NCI-H460 (cell line): ENCODE data around the gene CALR3. TPM values are rescaled to one million over a fixed set of nuclear protein-coding genes. Genes with fewer than 3 reads are reported as not detected.
"Not testable (repeated sequence)": the region's sequence is repeated elsewhere in the genome, so short reads cannot be mapped to it uniquely, and the experiment has no call there.

Source experiments
- DNase-seq: peaks from one replicate; pipeline ENCODE4 v3.0.0-alpha.2; 2016; ENCODE audit warnings: low read depth; ENCODE audit errors: extremely low read depth
- total RNA-seq: library from RNA; depleted of rRNA; stranded (reverse); fragments of >200 nt; shearing (Covaris generic); gene quantifications from 2 replicates; pipeline ENCODE4 v1.2.3, GENCODE V29; 2014

CALR3 gene
- total RNA-seq, 1 experiment from 2014 or later, result not detected

DNA sequence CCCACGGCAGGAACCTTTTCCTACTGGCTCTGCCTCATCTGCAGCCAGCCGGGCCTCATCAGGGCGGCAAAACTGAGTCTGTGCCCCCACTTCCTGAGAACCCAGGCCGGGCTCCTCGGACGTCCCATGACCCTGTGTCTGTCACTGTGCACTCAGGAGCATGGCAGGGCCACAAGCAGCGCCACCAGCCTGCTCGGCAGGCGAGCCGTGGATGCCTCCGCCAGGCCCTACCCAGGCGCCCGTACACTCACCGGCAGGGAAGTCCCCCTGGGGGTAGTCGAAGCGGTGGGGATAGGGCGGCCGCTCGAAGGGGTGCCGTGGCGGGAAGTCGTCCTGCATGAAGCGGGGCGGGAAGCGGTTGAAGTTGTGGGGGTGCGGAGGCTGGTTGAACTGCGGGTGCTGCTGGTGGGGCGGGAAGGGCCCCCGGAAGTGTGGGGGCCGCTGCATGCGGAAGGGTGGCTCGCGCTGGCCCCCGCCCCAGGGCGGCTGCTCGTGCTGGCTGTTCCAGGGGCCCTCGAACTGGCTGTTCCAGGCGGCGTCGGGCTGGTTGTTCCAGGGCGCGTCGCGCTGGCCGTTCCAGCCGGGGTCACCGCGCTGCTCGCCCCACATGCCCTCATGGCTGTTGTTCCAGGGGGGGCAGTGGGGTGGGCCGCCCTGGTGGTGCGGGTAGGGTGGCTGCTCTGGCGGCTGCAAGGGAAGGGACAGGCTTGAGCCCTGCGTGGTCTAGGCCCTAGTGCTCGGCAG is 29.2 kb upstream of the CALR3 start:
- no peak for DNase-seq

DNA sequence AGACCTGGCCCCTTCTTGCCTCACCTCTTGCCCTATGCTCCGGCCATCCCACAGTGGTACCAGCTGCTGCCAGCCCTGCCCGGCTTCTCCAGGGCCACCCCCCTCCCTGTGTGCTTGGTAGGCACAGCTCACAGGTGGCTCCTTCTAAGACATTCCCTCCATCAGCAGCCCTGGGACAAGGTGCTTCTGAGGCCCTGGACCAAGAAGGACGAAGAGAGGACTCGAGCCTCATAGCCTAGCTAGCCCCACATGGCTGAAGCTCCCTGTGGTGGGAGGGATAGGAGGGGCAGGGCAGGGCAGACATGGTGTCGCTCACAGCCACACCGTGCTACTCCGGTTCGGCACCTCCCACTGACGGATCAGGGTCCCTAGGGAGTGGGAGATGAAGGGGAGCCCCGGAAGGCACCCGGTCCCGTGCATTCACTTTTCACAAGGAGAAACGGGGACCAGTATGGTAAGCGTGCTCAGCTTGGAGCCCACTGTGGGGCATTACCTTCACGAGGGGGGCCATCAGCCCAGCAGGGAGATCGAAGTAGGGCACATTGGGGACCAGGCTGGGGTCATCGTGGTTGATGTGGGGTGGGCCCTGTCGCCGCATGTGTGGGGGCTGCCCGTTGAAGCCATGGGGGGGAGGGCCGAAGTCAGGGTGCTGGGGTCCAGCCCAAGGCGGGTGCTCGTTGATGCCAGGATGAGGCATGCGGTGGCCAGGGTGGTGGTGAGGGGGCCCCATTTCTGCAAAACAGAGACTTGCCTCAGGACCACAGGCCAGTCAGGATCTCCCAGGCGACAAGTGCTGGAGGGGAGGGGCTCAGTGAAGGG is 26.8 kb upstream of the CALR3 start:
- DNase-seq, result no peak

DNA sequence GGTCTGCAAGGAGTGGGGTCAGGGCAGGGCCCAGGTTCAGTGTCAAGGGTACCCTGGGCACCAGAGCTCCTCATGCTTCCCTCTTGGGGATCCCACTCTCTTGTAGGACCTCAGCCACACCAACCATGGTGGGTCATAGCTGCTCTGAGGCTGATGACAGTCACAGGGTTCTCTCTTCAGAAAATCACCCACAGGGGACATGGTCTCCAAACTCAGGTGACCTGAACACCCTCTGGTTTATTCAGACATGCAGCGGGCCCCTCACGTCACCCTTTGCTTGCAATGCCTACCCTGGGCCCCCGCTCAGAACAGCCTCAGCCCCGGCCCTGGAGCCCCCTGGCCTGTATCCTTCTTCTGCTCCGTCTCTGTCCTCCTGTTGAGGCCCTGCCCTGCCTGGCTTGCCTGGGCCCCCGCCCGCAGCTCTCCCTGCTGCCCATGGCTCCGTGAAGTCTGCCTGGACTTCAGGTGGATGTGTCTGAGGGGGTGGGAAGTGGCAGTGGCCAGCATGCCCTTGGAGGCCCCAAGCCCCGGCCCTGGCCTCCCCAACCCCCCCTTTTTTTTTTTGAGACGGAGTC is 25.8 kb upstream of the CALR3 start:
- DNase-seq, result no peak

DNA sequence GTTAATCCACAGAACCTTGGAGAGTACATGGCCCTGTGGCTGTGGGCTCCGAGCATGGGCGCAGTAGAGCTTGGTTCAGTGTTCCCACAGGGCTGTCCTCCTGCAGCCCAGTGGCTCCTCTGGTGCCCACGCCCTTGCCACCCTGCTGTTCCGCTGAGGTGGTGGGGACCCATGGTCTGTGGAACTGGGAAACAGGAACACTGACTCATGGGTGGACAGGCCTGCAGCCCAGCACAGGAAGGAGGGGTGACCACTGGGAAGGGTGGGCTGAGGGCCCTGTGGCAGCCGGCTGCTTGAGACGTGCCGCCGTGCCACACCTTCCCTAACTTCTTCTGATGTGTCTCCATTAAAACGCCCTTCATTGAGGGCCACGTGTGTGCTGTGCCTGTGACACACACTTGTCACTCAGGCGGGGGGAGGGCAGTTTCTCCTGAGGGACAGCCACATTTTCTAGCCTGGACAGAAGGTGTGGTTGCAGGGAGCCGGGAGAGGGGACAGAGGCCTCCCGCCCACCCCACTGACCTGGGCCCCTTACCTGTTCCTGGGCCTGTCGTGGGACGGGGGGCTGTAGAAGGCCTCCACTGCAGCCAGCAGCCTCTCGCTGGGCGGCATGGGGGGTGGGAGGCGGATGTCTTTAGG is 25.1 kb upstream of the CALR3 start:
- DNase-seq, result no peak

DNA sequence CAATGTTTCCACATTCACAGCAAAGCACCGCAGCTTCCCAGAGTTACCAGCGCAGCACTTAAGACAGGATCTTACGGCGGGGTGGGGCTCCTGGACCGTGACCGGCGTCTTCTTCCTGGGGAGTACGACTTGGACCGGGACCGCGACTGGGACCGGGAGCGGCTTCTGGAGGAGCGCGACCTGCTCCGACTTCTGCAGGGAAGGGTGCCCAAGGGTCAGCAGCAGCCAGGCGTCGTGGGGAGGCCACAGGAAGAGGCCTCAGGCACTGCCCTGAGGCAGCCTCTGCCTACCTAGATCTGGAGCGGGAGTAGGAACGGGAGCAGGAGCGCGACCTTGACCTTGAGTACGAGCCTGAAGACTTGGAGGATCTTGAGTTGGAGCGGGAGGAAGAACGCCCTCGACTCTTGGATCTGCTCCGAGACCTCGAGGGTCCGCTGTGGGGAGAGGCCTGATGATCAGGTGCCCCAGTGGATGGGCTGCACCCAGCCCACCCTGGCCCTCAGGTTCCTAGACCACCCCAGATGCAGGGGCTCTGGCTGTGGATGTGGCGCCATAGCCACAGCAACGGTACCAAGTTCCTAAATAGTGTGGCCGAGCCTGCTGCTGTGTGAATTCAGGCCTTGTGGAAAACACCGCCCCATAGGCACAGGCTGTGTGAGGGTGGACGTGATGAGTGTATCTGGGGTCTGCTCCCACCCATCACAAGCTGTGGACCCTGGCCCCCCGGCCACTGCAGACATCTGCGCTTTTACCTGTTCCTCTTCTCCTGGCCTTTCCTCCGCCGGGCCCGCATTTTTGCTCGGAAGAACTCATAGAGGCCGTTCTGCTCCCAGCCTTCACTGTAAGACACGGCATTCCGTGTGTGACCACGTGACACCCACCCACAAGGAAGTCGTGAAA is 24.4 kb upstream of the CALR3 start:
- DNase-seq, result no peak

DNA sequence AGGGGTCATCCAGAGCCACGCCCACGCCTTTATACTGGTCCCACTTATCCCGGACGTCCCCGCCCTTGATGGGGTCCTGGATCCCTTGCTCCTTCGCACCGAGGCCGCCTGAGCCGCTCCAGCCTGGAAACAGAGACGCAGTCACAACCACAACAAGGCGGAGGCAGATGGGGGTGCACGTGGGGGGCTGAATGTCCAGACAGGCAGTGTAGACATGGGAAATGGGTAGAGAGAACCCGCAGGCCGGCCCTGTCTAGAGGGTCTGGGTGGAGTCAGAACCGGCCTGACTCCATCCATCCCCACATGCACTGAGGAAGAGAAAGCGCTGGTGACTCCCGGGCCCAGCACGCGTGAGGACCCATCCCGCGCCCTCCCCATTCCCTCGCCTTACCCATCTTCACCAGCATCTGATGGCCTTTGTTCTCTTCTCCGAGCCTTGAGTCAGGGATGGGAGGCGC is 23.3 kb upstream of the CALR3 start:
- DNase-seq, result no peak

DNA sequence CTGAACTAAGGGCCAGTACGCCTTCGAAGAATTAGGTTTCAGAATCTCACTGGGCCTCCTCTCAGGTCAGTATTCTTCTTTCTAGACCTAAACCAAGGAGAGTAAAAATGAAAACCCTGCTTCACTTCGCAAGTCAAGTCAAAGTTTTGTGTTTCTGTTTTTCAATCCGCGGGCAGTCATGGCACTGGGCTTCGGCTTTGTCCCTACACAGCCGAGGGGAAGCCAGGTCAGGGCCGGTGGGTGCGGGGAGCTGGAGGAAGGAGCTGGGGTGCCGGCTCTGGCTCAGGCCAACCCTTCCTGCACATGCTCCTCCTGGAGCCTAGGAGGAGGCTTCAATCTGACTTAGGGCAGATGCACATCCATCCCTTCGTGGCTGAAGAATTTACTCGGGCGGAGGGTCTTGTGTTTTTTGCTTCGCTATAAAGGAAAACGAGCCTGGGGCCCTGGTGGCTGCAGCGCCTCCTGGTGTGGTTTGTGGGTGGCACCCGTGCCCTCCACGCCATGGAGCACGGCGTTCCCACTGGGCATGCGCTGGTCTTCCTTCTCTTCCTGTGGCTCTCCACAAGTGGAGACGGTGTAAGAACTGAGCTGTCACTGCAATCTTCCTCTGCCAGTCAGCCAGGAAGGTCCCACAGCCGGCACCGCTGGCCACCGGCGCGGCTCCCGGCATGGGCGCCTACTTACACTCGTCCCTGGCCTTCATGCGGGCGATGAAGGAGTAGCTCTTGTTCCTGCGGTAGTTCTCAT is 22.7 kb upstream of the CALR3 start:
- DNase-seq, result no peak

DNA sequence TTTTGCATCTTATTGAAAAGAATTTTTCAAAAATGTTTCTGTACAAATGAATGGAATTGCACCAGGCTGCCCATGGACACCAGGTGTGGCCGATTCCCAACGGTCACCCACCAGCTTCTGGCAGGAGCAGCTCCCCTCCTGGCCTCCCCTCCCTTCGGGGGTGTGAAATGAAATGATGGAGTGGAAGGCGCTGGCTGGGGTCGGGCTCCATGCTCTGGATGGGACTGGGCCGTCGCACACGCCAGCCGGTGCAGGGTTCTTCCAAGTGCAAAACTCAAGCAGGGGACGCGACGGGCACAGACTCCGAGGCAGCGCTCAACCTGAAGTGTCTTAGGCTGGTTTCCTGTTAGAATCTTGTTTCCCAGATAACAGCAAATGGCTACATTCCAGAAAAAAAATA is 22.1 kb upstream of the CALR3 start:
- DNase-seq, result no peak

DNA sequence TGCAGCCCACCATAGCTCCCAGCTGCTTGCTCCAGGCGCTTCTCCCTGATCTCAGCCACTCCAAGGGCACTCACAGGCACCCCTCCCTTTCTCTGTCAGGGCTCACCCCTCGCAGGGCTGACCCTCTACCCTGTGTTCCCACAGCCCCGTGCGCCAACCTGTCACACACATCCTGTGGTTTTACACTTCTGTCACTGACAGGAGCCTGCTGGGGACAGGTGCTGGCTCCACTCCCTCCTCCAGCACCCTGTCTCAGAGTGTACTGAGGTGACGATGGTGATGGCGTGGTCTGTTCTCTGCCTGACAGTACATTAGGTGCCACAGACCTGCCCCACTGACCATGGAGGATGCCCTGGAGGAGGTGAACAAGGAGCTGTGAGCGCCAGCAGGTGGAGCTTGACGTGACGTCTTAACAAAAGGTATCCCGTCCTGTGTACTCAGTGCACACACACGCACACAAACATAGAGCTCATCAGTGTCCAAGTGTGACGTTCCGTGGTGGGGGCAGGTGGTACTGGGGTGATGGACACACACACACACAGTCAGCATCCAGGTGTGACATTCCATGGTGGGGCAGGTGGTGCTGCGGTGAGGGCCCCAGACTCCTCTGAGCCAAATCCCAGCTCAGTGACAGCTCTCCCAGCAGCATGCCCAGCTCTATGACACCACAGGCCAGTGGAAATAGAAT is 21.1 kb upstream of the CALR3 start:
- DNase-seq, result no peak

DNA sequence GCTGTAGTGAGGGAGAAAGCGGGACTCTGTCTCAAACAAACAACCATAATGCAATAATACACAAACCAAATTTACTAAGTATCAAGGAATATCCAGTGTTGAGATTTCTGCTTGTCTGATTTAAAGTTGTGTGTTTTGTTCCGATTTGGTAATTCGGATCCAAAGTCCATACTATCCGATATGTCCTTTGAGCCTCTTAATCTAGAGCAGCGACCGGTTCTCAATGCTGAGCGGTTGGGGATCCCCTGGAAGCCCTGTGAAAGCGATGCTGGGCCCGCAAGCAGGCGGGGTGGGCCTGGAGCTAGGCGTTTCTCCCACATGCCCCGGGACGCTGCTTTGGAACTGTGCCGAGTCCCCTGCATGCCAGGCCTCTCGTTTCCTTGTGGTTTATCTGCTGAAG is 20.4 kb upstream of the CALR3 start:
- DNase-seq, result no peak

DNA sequence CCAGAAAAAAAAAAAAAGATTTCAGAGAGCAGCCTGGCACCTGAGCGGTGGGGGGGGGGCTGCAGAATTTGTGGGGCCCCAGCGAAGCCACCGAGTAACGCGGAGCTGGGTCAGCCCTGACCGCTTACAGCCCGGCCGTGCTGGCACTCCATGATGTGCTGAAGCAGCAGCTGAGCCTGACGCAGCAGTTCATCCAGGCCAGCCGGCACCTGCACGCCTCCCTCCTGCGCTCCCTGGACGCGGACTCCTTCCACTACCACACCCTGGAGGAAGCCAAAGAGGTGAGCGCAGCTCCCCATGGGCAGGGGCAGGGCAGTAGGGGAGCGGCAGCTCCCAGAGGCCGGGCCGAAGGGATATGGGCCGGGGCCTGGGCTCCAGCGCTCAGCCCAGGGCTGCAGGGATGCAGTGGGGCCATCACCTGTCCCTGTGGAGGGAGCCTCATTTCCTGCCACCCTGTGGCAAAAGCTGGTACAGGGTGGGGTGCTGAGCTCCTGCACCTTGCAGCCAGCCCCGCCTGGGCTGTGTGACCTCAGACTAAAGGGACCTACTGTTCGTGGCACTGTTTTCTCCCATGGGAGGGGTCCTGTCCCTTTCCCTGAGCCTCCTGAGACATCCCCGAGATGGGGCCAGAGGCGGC is 18.5 kb upstream of the CALR3 start:
- no peak for DNase-seq

DNA sequence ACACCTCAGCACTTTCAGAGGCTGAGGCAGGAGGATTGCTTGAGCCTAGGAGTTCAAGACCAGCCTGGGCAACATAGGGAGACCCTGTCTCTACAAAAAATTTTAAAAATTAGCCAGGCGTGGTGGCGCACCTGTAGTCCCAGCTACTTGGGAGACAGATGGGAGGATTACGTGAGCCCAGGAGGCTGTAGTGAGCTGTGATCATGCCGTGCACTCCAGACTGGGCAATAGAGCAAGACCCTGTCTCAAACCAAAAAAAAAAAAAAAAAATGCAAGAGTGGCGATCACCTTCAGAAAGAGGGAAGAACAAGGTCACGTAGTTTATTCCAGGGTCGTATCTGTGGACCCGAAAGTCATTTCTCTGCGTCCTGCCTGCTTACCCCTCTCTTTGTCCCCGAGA is 16.6 kb upstream of the CALR3 start:
- not testable (repeated sequence) for DNase-seq

DNA sequence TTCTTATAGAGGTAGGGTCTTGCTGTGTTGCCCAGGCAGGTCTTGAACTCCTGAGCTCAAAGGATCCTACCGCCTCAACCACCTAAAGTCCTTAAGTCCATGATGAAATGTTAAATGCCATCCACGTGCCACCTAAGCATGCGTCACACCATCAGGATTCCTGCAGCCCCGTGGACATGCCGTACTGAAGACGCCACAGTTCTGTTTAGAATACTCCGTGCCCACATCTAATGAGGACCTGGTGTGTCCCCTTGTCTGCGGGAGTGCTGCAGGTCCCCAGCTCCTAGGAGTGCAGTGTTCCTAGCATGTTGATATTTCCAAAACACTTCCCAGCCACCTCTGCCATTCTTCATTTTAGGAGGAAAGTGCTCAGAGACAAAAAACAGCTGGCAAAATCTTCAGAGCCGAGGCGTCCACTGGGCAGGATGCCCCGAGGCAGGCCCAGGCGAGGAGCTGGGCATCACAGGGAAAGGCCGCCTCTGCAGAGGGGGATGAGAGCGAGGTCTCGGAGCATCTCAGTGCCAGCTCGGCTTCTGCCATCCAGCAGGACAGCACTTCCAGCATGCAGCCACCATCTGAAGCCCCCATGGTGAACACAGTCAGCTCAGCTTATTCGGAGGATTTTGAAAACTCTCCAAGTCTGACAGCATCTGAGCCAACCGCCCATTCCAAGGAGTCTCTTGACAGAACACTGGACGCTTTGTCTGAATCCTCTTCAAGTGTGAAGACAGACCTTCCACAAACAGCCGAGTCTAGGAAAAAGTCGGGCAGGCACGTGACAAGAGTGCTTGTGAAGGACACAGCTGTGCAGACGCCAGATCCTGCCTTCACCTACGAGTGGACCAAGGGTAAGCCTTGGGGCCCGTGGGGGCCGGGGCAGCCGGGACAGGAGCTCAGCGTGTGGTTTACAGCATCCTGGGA is 13.4 kb upstream of the CALR3 start:
- DNase-seq, result no peak

DNA sequence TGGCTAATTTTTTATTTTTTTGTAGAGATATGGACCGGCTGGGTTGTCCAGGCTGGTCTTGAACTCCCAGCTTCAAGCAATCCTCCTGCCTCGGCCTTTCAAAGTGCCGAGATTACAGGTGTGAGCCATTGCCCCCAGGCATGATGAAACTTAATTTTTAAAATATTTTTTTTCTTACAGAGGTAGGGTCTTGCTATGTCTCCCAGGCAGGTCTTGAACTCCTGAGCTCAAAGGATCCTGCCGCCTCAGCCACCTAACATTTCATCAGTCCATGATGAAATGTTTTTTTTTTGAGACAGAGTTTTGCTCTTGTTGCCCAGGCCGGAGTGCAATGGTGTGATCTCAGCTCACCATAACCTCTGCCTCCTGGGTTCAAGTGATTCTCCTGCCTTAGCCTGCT is 12.6 kb upstream of the CALR3 start:
- DNase-seq, result no peak

DNA sequence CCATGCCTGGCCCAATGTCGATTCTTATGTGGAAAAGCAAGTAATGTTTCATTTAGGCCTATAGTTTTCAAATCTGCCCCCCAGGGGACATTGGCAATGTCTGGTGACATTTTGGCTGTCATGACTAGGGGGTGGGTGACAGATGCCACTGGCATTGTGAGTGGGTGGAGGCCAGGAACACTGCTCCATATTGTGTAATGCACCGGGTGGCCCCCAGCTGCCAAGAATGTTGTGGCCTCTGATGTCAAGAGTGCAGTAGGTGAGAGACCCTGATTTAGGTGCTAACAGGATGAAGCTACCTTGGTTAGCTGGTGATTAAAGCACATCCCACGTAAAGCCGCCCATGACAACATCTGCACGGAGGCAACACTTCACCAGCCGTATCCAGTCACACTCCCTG is 11.0 kb upstream of the CALR3 start:
- DNase-seq, result no peak

DNA sequence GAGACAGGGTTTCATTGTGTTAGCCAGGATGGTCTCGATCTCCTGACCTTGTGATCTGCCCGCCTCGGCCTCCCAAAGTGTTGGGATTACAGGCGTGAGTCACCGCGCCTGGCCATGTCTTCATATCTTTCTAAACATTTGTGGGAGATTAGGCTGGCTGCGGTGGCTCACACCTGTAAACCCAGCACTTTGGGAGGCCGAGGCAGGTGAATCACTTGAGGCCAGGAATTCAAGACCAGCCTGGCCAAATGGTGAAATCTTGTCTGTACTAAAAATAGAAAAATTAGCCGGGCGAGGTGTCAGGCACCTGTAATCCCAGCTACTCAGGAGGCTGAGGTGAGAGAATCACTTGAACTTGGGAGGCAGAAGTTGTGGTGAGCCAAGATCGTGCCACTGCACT is 10.2 kb upstream of the CALR3 start:
- not testable (repeated sequence) for DNase-seq

DNA sequence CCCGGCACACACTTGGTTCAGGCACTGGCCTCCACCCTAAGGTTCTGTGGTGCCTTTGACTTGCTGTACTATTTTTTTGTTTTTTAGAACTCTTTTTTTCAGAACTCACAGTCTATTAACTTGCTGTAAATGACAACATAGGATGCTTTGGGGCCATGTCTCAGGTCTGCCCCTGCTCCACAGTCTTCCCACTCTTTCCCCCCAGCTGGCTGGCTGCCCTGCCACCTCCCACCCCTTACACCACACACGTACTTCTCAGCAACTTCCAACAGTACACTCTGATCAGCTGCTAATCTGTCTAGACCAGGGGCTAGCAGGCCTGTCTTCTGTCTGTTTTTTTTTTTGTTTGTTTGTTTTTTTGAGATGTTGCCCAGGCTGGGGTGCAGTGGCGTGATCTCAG is 8.3 kb upstream of the CALR3 start:
- DNase-seq, result no peak
